Cardiac fibroblast (primary cell): ENCODE measurements around the gene ANKLE1.
"Not testable (repeated sequence)": the region's sequence is repeated elsewhere in the genome, so short reads cannot be mapped to it uniquely, and the experiment has no call there.

Experiments used
- DNase-seq, 2 donors: peaks; one replicate each; pipeline versions ENCODE4 v3.0.0 to v3.0.0-alpha.2; 2010; ENCODE audit warnings: low read depth in 2 of 2
- H3K4me3 ChIP-seq, 2 donors: replicated peaks in 1 of 2; 1 replicate in 1 of 2; 2 replicates in 1 of 2; pipeline ENCODE4 v1.5.1; 2011; ENCODE audit warnings: low read depth in 2 of 2, low read length in 2 of 2, mild to moderate bottlenecking in 2 of 2, moderate library complexity in 1 of 2
- CTCF ChIP-seq: IDR thresholded peaks from one replicate; pipeline ENCODE4 v1.5.1; 2011; ENCODE audit warnings: low read depth, mild to moderate bottlenecking, low read length, inconsistent platforms

The ANKLE1 gene

GRCh38 chr19:17294051-17294891, 12.6 kb downstream of the ANKLE1 start:
- no peak overlapping the region for H3K4me3 ChIP-seq
- peak in 1 of 2 donors; percentile 34 for DNase-seq
- no peak for TF ChIP-seq CTCF

DNA sequence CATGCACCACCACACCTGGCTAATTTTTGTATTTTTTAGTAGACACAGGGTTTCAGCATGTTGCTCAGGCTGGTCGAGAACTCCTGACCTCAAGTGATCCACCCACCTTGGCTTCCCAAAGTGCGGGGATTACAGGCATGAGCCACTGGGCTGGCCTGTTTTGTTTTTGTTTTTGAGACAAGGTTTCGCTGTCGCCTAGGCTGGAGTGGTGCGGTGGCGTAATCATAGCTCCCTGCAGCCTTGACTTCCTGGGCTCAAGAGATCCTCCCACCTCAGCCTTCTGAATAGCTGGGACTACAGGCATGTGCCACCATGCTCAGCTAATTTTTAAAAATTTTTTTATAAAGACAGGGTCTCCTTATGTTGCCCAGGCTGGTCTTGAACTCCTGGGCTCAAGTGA, 13.8 kb downstream of the ANKLE1 start:
- DNase-seq, H3K4me3 ChIP-seq: not testable (repeated sequence)

DNA sequence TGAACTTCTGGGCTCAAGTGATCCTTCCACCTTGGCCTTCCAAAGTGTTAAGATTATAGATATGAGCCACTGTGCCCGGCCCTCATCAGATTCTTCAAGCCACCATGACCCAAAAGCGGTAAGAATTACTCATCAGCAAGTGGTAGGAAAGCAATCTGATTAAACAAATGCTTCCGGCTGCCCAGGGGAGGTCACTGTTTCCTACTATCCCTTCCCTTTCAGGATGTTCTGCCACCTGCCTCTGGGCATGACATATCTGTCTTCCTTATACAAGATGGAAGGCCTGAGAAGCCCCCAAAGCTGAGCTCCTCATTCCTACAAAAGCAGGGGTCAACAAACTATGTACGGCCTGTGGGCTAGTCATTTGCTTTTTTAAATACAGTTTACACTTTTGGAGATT, 14.6 kb downstream of the ANKLE1 start:
- TF ChIP-seq CTCF: no peak
- no peak overlapping the region for H3K4me3 ChIP-seq
- DNase-seq: no peak

DNA sequence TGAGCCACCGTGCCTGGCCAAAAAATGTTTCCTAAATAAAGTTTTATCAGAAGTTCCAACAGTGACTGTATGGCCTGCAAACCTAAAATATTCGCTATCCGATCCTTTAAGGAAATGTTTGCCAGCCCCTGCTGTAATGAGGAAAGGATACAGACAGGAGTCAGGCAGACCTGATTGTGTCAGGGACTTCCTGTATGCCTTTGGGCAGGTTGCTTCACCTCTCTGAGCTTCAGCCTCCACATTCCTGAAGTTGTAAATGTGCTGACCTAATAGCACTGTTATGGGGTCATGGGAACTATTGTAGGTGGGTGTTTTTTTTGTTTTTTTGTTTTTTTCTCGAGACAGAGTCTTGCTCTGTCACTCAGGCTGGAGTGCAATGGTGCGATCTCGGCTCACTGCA, 15.3 kb downstream of the ANKLE1 start:
- no peak for DNase-seq
- H3K4me3 ChIP-seq: no peak overlapping the region
- no peak for TF ChIP-seq CTCF

- no peak for TF ChIP-seq CTCF
- DNase-seq: no peak
- H3K4me3 ChIP-seq: no peak overlapping the region
Observed at GRCh38 chr19:17300992-17301619, 19.4 kb downstream of the ANKLE1 start.

GRCh38 chr19:17302391-17303166, 20.9 kb downstream of the ANKLE1 start:
- peak overlapping the region; percentile 68 to 69 for H3K4me3 ChIP-seq
- no peak for TF ChIP-seq CTCF
- no peak for DNase-seq
